Tibial nerve (tissue), 4 donors: ENCODE measurements around the gene NAP1L4. TPM values are rescaled to one million over a fixed set of nuclear protein-coding genes. Genes with fewer than 3 reads are reported as not detected.

Experiments used
- DNase-seq, 2 donors: peaks; one replicate each; pipeline ENCODE4 v3.0.0-alpha.2; 2019; ENCODE audit warnings: low spot score in 2 of 2
- H3K27ac ChIP-seq, 4 donors: fragments of 200-600 bp; sonication (generic) in 3 of 4; one replicate each; pipeline ENCODE4 v1.5.1; 2017 to 2019; ENCODE audit warnings: mild to moderate bottlenecking in 1 of 4
- H3K27me3 ChIP-seq, 2 donors: fragments of 200-600 bp; sonication (generic) in 1 of 2; one replicate each; pipeline versions ENCODE4 v1.5.1 to v1.6.0; 2017 to 2019
- H3K36me3 ChIP-seq, 3 donors: fragments of 200-600 bp; sonication (generic); one replicate each; pipeline ENCODE4 v1.5.1; 2018 to 2019
- H3K4me1 ChIP-seq, 4 donors: fragments of 200-600 bp; sonication (generic) in 3 of 4; one replicate each; pipeline ENCODE4 v1.5.1; 2017 to 2019
- H3K4me3 ChIP-seq, 4 donors: fragments of 200-600 bp; sonication (generic) in 3 of 4; one replicate each; pipeline ENCODE4 v1.5.1; 2017 to 2019; ENCODE audit warnings: mild to moderate bottlenecking in 1 of 4, moderate library complexity in 1 of 4
- H3K9me3 ChIP-seq, 4 donors: fragments of 200-600 bp; sonication (generic) in 3 of 4; one replicate each; pipeline ENCODE4 v1.5.1; 2017 to 2019
- EP300 ChIP-seq, 2 donors: sonication (generic); formaldehyde crosslinking; IDR thresholded peaks; one replicate each; pipeline ENCODE4 v1.6.1; 2017; ENCODE audit warnings: antibody characterized with exemption in 2 of 2, mild to moderate bottlenecking in 1 of 2
- POLR2A ChIP-seq, 2 donors: fragments of 450-650 bp; IDR thresholded peaks; one replicate each; pipeline ENCODE4 v1.6.1; 2017; ENCODE audit warnings: antibody characterized with exemption in 2 of 2, mild to moderate bottlenecking in 2 of 2, moderate library complexity in 2 of 2
- WGBS, 2 donors: methylation state at CpG; one replicate each; pipeline ENCODE4 v1.1.5; 2018; 5-methylcytosine and 5-hydroxymethylcytosine counted together
- total RNA-seq, 4 donors: library from RNA; depleted of rRNA; stranded (reverse); fragments of >200 nt; gene quantifications; one replicate each; pipeline ENCODE4 v1.1.0, GENCODE V29; 2016
- TF ChIP-seq, protein P1 (sequence below), 5 experiments: fragments of 200-600 bp in 3 of 5; fragments of 450-650 bp in 2 of 5; sonication (generic) in 3 of 5; IDR thresholded peaks; one replicate each; pipeline ENCODE4 v1.5.1; 2016 to 2019; ENCODE audit warnings: antibody characterized with exemption in 5 of 5, mild to moderate bottlenecking in 3 of 5, moderate library complexity in 2 of 5

NAP1L4 gene
- total RNA-seq, 4 donors from 2014 or later = 94.3 to 129 (median 111) TPM

DNA sequence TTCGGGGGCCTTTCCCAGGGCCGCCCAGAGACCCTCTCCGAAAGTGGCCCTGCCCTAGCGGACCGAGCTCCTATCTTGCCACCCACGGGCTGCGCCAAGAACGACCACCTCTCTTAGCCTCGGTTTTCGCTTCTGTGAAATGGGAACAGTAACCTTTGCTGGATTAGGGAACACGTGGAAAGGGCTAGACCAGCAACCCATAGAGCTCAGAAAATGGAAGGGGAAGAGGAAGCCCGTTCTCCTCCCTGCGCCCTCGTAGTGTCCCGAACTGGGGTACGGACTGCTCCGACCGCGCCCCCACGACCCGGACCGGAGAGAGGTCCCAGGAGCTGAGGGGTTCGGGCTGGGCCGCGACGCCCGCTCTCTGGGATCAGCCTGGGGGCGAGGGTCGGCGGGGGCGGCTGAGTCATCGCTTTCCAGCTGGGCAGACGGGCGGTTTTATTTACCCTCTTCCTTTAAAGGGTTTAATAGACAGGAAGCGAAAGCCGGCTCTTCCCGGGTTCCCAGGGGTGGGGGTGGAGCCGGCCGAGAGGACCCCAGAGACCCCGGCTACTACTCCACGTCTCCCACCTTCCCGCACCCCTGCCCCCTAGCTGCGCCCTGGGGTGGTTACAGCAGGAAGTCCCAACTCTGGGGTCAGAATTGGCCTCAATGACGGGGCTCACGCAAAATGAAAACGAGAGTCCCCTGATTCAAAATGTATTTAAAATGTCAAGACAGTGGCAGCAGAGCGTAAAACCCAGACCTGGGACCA lies 62.0 kb downstream of the NAP1L4 start:
- DNase-seq = no peak

DNA sequence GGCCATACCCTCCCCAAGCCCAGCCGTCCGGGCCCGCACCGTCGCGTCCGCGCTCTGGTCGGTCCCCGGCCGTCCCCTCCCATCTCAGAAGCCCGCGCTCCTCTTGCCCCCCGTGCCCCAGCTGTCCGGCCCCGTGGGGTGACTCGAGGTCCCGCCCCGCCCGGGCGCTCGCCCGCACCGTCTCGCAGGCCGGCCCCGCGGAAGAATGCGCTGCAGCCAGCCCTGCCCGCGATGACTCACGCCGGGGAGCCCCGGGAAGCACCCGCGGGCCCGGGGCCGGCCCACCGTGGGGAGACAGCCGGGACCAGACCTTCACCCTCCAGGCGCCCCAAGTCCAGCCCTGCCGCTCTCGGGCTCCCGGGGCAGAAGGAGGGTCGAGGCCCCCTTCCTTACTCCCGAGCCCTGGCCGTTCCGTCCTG lies 62.6 kb downstream of the NAP1L4 start:
- TF ChIP-seq, protein P1, sequence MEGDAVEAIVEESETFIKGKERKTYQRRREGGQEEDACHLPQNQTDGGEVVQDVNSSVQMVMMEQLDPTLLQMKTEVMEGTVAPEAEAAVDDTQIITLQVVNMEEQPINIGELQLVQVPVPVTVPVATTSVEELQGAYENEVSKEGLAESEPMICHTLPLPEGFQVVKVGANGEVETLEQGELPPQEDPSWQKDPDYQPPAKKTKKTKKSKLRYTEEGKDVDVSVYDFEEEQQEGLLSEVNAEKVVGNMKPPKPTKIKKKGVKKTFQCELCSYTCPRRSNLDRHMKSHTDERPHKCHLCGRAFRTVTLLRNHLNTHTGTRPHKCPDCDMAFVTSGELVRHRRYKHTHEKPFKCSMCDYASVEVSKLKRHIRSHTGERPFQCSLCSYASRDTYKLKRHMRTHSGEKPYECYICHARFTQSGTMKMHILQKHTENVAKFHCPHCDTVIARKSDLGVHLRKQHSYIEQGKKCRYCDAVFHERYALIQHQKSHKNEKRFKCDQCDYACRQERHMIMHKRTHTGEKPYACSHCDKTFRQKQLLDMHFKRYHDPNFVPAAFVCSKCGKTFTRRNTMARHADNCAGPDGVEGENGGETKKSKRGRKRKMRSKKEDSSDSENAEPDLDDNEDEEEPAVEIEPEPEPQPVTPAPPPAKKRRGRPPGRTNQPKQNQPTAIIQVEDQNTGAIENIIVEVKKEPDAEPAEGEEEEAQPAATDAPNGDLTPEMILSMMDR (IDR thresholded peaks at IDR 0.05) = no peak
- TF ChIP-seq EP300 (IDR thresholded peaks at IDR 0.05) (no peak), POLR2A (IDR thresholded peaks at IDR 0.05) (no peak)
- 8% methylated on average over 10 of the region's 48 CpGs; no CpG with 5 or more reads in 1 of the 2 donors for whole genome bisulfite sequencing, 2 donors
- Histone ChIP-seq H3K27ac (peak overlapping the region in 3 of 4 donors; percentile 3 to 81 (median 79)), H3K27me3 (peaks cover 0 to 15% of the 10 kb centered on the region in 2 donors), H3K4me3 (peak overlapping the region; percentile 37 to 57 (median 44)), H3K36me3 (no peaks in the 10 kb centered on the region), H3K9me3 (no peaks in the 10 kb centered on the region), H3K4me1 (peaks cover 0 to 35% (median 23%) of the 10 kb centered on the region in 4 donors)
- DNase-seq = no peak

More for the DNA sequence above, 62.0 kb downstream of the NAP1L4 start:
- peak overlapping the region in 3 of 4 donors; percentile 3 to 81 (median 79) for H3K27ac ChIP-seq
- peaks cover 0 to 35% (median 23%) of the 10 kb centered on the region in 4 donors for H3K4me1 ChIP-seq
- WGBS, 2 donors = 6 to 9% methylated on average over 38 to 42 of the region's 47 CpGs
- H3K27me3 ChIP-seq = peaks cover 0 to 15% of the 10 kb centered on the region in 2 donors
- H3K9me3 ChIP-seq = no peaks in the 10 kb centered on the region
- TF ChIP-seq, protein P1 (IDR thresholded peaks at IDR 0.05) = peak in 2 of 5 experiments; percentile 29 to 53
- no peak for TF ChIP-seq EP300 (IDR thresholded peaks at IDR 0.05)
- TF ChIP-seq POLR2A (IDR thresholded peaks at IDR 0.05) = no peak
- no peaks in the 10 kb centered on the region for H3K36me3 ChIP-seq
- peak overlapping the region; percentile 37 to 57 (median 44) for H3K4me3 ChIP-seq

DNA sequence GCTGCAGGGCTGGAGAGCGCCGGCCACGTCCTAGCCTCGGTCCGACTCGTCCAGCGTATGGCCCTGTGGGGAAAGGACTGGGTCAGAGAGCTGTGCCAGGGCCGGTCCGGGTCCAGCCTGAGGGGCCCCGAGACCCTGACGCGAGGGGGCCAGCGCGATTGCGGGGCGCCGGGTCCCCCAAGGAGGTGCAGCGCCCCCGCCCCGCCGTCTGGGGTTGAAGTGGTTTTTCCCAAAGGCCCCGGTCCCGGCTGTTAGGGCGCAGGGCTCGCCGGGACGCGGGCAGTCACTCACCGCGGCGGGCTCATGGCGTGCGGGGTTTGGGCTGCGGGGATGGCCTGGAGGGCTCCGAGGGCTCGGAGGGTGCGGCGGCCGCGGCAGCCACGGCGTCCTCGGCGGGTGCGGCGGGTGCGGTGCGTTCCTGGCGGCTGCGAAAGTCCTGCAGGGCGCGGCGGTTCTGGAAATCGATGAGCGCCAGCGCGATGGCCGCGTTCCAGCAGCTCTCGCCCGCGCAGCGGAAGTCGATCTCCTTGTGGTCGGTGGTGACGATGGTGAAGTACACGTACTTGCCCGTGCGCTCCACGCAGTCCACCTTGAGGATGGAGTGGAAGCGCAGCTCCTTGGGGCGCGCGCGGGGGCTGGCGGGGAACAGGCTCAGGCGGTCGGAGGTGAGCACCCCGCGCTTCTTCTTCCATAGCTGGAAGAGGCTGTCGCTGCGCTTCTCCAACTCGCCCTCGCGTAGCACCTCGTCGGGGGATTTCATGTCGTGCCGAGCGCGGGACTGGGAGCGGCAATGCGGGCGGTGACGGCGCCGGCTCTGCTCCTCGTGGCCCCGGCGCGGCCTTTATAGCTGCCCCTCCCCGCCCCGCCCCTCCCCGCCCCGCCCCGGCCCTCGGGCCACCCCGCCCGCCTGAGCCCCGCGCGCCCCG lies 63.3 kb downstream of the NAP1L4 start, which contains the start of gene PHLDA2:
Gene PHLDA2, minus strand, starts transcription at position 816 of the 926 bp plus-strand sequence. Its CDS starts 56 bp downstream, at position 760.
- no peaks in the 10 kb centered on the region for H3K9me3 ChIP-seq
- H3K36me3 ChIP-seq = no peaks in the 10 kb centered on the region
- WGBS, 2 donors = 2% methylated on average over 61 to 64 of the region's 113 CpGs
- H3K27ac ChIP-seq = peak within 1 kb of the TSS in 3 of 4 donors; percentile 3 to 81 (median 79)
- peaks cover 0 to 35% (median 23%) of the 10 kb centered on the region in 4 donors for H3K4me1 ChIP-seq
- H3K27me3 ChIP-seq = peaks cover 0 to 15% of the 10 kb centered on the region in 2 donors
- DNase-seq = no peak
- TF ChIP-seq EP300 (IDR thresholded peaks at IDR 0.05) (peak in 1 of 2 donors; percentile 47), POLR2A (IDR thresholded peaks at IDR 0.05) (peak; percentile 27 to 30)
- TF ChIP-seq, protein P1 (IDR thresholded peaks at IDR 0.05) = no peak
- H3K4me3 ChIP-seq = peak within 1 kb of the TSS; percentile 37 to 72 (median 54)

DNA sequence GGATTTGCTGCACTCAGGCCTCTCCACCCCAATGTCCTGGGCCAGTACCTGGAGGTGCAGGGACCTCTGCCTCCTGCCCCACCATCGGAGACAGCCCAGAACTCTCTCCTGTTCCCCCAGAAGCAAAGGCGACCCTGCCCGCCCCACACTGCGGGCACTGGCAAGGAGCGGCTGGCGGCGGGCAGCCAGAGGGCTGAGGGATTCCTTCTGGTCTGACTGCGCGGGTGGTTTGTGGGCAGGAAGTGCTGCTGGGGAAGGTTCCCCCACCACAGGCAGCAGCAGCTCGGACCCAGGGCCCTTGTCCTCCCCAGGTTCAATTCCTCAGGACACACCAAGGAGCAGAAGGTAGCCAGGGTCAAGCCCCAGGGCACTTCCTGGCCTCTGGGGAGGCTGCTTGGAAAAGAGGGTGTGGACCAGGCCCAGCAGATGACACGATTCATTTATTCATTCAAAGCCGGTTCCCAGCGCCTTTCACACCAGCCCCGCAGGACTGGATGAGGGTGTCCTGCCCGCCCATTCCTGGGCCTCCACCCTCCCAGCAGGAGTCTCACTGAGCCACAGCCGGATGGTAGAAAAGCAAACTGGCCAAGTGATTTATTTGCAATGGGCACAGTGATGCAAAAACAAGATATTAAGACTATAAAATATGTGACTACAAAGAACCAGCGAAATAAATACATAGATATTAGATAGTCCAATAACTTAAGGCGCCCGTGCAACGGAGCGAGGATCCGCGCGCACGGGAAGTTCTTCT lies 64.1 kb downstream of the NAP1L4 start:
- WGBS, 2 donors = 38% methylated on average over 23 to 25 of the region's 25 CpGs
- no peak for DNase-seq
- H3K4me3 ChIP-seq = peak overlapping the region; percentile 37 to 72 (median 54)
- H3K27me3 ChIP-seq = peaks cover 0 to 15% of the 10 kb centered on the region in 2 donors
- TF ChIP-seq, protein P1 (IDR thresholded peaks at IDR 0.05) = no peak
- TF ChIP-seq POLR2A (IDR thresholded peaks at IDR 0.05) = no peak
- no peak for TF ChIP-seq EP300 (IDR thresholded peaks at IDR 0.05)
- H3K36me3 ChIP-seq = no peaks in the 10 kb centered on the region
- H3K27ac ChIP-seq = peak overlapping the region in 2 of 4 donors; percentile 79 to 81
- H3K4me1 ChIP-seq = peaks cover 0 to 33% (median 23%) of the 10 kb centered on the region in 4 donors
- H3K9me3 ChIP-seq = no peaks in the 10 kb centered on the region
